Vagina (tissue), 2 donors: Measurements from ENCODE around the gene AVPR2. TPM values are rescaled to one million over a fixed set of nuclear protein-coding genes. Genes with fewer than 3 reads are reported as not detected.

Source experiments
- DNase-seq, 2 donors: peaks; one replicate each; pipeline ENCODE4 v3.0.0-alpha.2; 2017; ENCODE audit errors: extremely low spot score in 2 of 2
- H3K27ac ChIP-seq: fragments of 200-600 bp; sonication (generic); one replicate; pipeline ENCODE4 v1.5.1; 2019
- H3K27me3 ChIP-seq: fragments of 200-600 bp; sonication (generic); one replicate; pipeline ENCODE4 v1.5.1; 2019
- H3K36me3 ChIP-seq, 2 donors: fragments of 200-600 bp; sonication (generic); one replicate each; pipeline ENCODE4 v1.5.1; 2017 to 2019
- H3K4me1 ChIP-seq: fragments of 200-600 bp; sonication (generic); one replicate; pipeline ENCODE4 v1.5.1; 2019
- H3K4me3 ChIP-seq, 2 donors: fragments of 200-600 bp; sonication (generic); 1 replicate in 1 of 2; 2 replicates in 1 of 2; pipeline ENCODE4 v1.5.1; 2016 to 2019
- H3K9me3 ChIP-seq: fragments of 200-600 bp; sonication (generic); one replicate; pipeline ENCODE4 v1.5.1; 2019
- CTCF ChIP-seq, 3 experiments: fragments of 450-650 bp in 2 of 3; fragments of 200-600 bp in 1 of 3; sonication (generic) in 1 of 3; IDR thresholded peaks; one replicate each; pipeline ENCODE4 v1.5.1; 2017 to 2019; ENCODE audit warnings: antibody characterized with exemption in 3 of 3, mild to moderate bottlenecking in 2 of 3, moderate library complexity in 2 of 3
- POLR2A ChIP-seq, 2 donors: fragments of 450-650 bp; IDR thresholded peaks; one replicate each; pipeline ENCODE4 v1.6.1; 2017; ENCODE audit warnings: antibody characterized with exemption in 2 of 2, mild to moderate bottlenecking in 2 of 2, moderate library complexity in 2 of 2
- POLR2AphosphoS5 ChIP-seq, 2 donors: sonication (generic); formaldehyde crosslinking; IDR thresholded peaks; one replicate each; pipeline ENCODE4 v1.9.0; 2017; ENCODE audit warnings: antibody characterized with exemption in 2 of 2, mild to moderate bottlenecking in 2 of 2, low read depth in 1 of 2; ENCODE audit not compliant: insufficient read depth in 1 of 2
- intact Hi-C: fragments of 100-400 bp; cut with DNase I; formaldehyde crosslinking; loops from one replicate; pipeline ENCODE4 v1.15.1; 2023
- total RNA-seq: library from RNA; depleted of rRNA; stranded (reverse); fragments of >200 nt; gene quantifications from one replicate; pipeline ENCODE4 v1.2.3, GENCODE V29; 2016

AVPR2 gene
- total RNA-seq, 1 donor from 2014 or later = 4.9 TPM

- Histone ChIP-seq H3K27ac (peak overlapping the region; percentile 17), H3K9me3 (no peaks in the 10 kb centered on the region), H3K4me1 (no peaks in the 10 kb centered on the region), H3K27me3 (no peaks in the 10 kb centered on the region), H3K4me3 (no peak overlapping the region), H3K36me3 (peaks cover 0 to 73% of the 10 kb centered on the region in 2 donors)
- intact Hi-C loops = no loop called here
- TF ChIP-seq POLR2AphosphoS5 (IDR thresholded peaks at IDR 0.05; ENCODE audit: insufficient read depth in 1 of 2, low read depth in 1 of 2) (peak; percentile 33 to 48), POLR2A (IDR thresholded peaks at IDR 0.05) (no peak), CTCF (IDR thresholded peaks at IDR 0.05) (peak; percentile 95 to 97 (median 95))
- no peak for DNase-seq
These were observed 48.9 kb downstream of the AVPR2 start for GRCh38 chrX:153953342-153953830.

GRCh38 chrX:153953892-153954557, 49.6 kb downstream of the AVPR2 start:
- peak overlapping the region; percentile 17 for H3K27ac ChIP-seq

GRCh38 chrX:153954558-153955227, 50.2 kb downstream of the AVPR2 start:
- Histone ChIP-seq H3K4me1 (no peaks in the 10 kb centered on the region), H3K9me3 (no peaks in the 10 kb centered on the region), H3K4me3 (no peak overlapping the region), H3K27me3 (no peaks in the 10 kb centered on the region), H3K36me3 (peaks cover 0 to 82% of the 10 kb centered on the region in 2 donors), H3K27ac (no peak overlapping the region)
- TF ChIP-seq POLR2A (IDR thresholded peaks at IDR 0.05) (no peak), POLR2AphosphoS5 (IDR thresholded peaks at IDR 0.05; ENCODE audit: insufficient read depth in 1 of 2, low read depth in 1 of 2) (no peak), CTCF (IDR thresholded peaks at IDR 0.05) (no peak)
- DNase-seq = no peak
- intact Hi-C loops = no loop called here

More at GRCh38 chrX:153953892-153954557, 49.6 kb downstream of the AVPR2 start:
- intact Hi-C loops = no loop called here
- Histone ChIP-seq H3K4me1 (no peaks in the 10 kb centered on the region), H3K9me3 (no peaks in the 10 kb centered on the region), H3K36me3 (peaks cover 0 to 79% of the 10 kb centered on the region in 2 donors), H3K4me3 (no peak overlapping the region), H3K27me3 (no peaks in the 10 kb centered on the region)
- TF ChIP-seq POLR2A (IDR thresholded peaks at IDR 0.05) (no peak), POLR2AphosphoS5 (IDR thresholded peaks at IDR 0.05; ENCODE audit: insufficient read depth in 1 of 2, low read depth in 1 of 2) (no peak), CTCF (IDR thresholded peaks at IDR 0.05) (no peak)
- no peak for DNase-seq

- TF ChIP-seq POLR2AphosphoS5 (IDR thresholded peaks at IDR 0.05; ENCODE audit: insufficient read depth in 1 of 2, low read depth in 1 of 2) = no peak
- TF ChIP-seq CTCF (IDR thresholded peaks at IDR 0.05) = no peak
- TF ChIP-seq POLR2A (IDR thresholded peaks at IDR 0.05) = no peak
- intact Hi-C loops = no loop called here
- H3K36me3 ChIP-seq = peaks cover 0 to 82% of the 10 kb centered on the region in 2 donors
- no peak overlapping the region for H3K27ac ChIP-seq
- no peaks in the 10 kb centered on the region for H3K4me1 ChIP-seq
- no peaks in the 10 kb centered on the region for H3K27me3 ChIP-seq
- H3K9me3 ChIP-seq = no peaks in the 10 kb centered on the region
- no peak overlapping the region for H3K4me3 ChIP-seq
- DNase-seq = no peak
These were observed 50.8 kb downstream of the AVPR2 start for GRCh38 chrX:153955228-153955732.
